ENCODE results near the gene LRIF1.

DNA sequence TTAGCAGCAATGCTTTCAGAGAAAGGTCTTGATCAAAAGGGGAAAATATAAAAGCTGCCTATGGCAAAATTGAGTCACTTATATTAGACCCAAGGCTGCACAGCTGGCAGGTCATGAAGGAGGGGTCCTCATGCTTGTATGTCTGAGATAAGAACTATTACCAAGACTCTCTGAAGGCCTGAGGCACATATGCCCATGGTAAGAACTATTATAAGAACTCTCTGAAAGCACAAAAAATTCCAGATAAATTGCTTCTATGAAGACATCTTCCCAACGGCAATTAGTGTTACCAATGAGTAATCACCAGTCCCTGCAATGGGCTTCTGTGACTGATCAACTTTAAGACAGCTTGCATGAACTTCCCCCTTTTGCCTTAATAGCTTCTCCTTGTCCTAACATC is 42.8 kb upstream of the LRIF1 start:
- TF ChIP-seq, protein P1, sequence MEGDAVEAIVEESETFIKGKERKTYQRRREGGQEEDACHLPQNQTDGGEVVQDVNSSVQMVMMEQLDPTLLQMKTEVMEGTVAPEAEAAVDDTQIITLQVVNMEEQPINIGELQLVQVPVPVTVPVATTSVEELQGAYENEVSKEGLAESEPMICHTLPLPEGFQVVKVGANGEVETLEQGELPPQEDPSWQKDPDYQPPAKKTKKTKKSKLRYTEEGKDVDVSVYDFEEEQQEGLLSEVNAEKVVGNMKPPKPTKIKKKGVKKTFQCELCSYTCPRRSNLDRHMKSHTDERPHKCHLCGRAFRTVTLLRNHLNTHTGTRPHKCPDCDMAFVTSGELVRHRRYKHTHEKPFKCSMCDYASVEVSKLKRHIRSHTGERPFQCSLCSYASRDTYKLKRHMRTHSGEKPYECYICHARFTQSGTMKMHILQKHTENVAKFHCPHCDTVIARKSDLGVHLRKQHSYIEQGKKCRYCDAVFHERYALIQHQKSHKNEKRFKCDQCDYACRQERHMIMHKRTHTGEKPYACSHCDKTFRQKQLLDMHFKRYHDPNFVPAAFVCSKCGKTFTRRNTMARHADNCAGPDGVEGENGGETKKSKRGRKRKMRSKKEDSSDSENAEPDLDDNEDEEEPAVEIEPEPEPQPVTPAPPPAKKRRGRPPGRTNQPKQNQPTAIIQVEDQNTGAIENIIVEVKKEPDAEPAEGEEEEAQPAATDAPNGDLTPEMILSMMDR (IDR thresholded peaks at IDR 0.05), result no peak
- no peak for TF ChIP-seq EZH2phosphoT487 (IDR thresholded peaks at IDR 0.05)
